GM12878 (cell line): ENCODE measurements around the gene ZNF680.

Experiments used
- BCL3 ChIP-seq: IDR thresholded peaks from 2 replicates; pipeline ENCODE4 v1.6.1; 2011; ENCODE audit warnings: borderline replicate concordance, low read depth, mild to moderate bottlenecking, moderate library complexity, low read length; ENCODE audit not compliant: insufficient read depth, poor library complexity, severe bottlenecking
- CTCF ChIP-seq, 3 experiments: IDR thresholded peaks in 2 of 3; conservative IDR thresholded peaks in 1 of 3; 2 replicates each; pipeline ENCODE4 v1.5.1; 2011; ENCODE audit warnings: low read depth in 3 of 3, low read length in 3 of 3, mild to moderate bottlenecking in 3 of 3, control low read depth in 2 of 3, moderate library complexity in 2 of 3, inconsistent platforms in 1 of 3, mixed read lengths in 1 of 3; ENCODE audit not compliant: control insufficient read depth in 2 of 3, insufficient read depth in 1 of 3; ENCODE audit errors: extremely low read depth in 1 of 3
- POLR2AphosphoS5 ChIP-seq: IDR thresholded peaks from 2 replicates; pipeline ENCODE4 v1.6.1; 2011; ENCODE audit warnings: mild to moderate bottlenecking, low read length, inconsistent platforms
- SMC3 ChIP-seq: IDR thresholded peaks from 2 replicates; pipeline ENCODE4 v1.6.1; 2011; ENCODE audit warnings: low read length, improper control_type of control experiment, borderline replicate concordance
- ZNF274 ChIP-seq: IDR thresholded peaks from one replicate; pipeline ENCODE4 v1.8.0; 2011; ENCODE audit not compliant: insufficient read length, insufficient read depth

- TF ChIP-seq CTCF (IDR thresholded peaks at IDR 0.05 in 2 of 3, conservative IDR thresholded peaks at IDR 0.05 in 1 of 3; ENCODE audit: control insufficient read depth in 2 of 3, extremely low read depth in 1 of 3, insufficient read depth in 1 of 3, low read depth in 3 of 3, low read length in 3 of 3) (no peak), POLR2AphosphoS5 (no peak), BCL3 (no peak), ZNF274 (no peak), SMC3 (no peak)
These were observed 4.1 kb downstream of the ZNF680 start for GRCh38 chr7:64558781-64559180.
